Measurements from ENCODE around the gene PRM1.

Gene PRM1

GRCh38 chr16:11235703-11235991 is 45.5 kb downstream of the PRM1 start:
- no peak for DNase-seq
- H3K4me2 ChIP-seq (ENCODE audit: insufficient read depth, low read length): no peak overlapping the region

GRCh38 chr16:11234884-11235702 is 46.0 kb downstream of the PRM1 start:
- H3K9me3 ChIP-seq (ENCODE audit: insufficient read depth, low read length, severe bottlenecking): no peaks in the 10 kb centered on the region
- H3K27me3 ChIP-seq (ENCODE audit: insufficient read depth, low read length, poor library complexity): no peaks in the 10 kb centered on the region
- ATAC-seq (ENCODE audit: insufficient read depth, low read depth) (no peak), DNase-seq (no peak)
- no peaks in the 10 kb centered on the region for H4K20me1 ChIP-seq (ENCODE audit: insufficient read depth, low read length)
- TF ChIP-seq CTCF (IDR thresholded peaks at IDR 0.05; ENCODE audit: borderline replicate concordance, extremely low read depth, low read length, poor library complexity, severe bottlenecking) (no peak), EZH2 (IDR thresholded peaks at IDR 0.05; ENCODE audit: borderline replicate concordance, low read depth, low read length, severe bottlenecking) (no peak)
- H3K9ac ChIP-seq (ENCODE audit: low read depth, low read length): peak overlapping the region; percentile 62; the same call in 1 of the 2 replicates
- no peak overlapping the region for H3K4me2 ChIP-seq (ENCODE audit: insufficient read depth, low read length)
- H3K4me3 ChIP-seq (ENCODE audit: low read depth in 1 of 2, low read length in 2 of 2): no peak overlapping the region
- H3K79me2 ChIP-seq (ENCODE audit: insufficient read depth, low read length): peaks cover 11% of the 10 kb centered on the region
- peaks cover 88% of the 10 kb centered on the region for H3K4me1 ChIP-seq (ENCODE audit: insufficient read depth, low read length)
- H3K27ac ChIP-seq (ENCODE audit: low read length): peak overlapping the region; percentile 99
- no peaks in the 10 kb centered on the region for H3K36me3 ChIP-seq (ENCODE audit: insufficient read depth, low read length)
- H2AFZ ChIP-seq (ENCODE audit: low read depth, low read length): no peak overlapping the region

More at GRCh38 chr16:11235703-11235991, 45.5 kb downstream of the PRM1 start:
- H3K4me1 ChIP-seq (ENCODE audit: insufficient read depth, low read length): peaks cover 91% of the 10 kb centered on the region
- TF ChIP-seq CTCF (IDR thresholded peaks at IDR 0.05; ENCODE audit: borderline replicate concordance, extremely low read depth, low read length, poor library complexity, severe bottlenecking) (no peak), EZH2 (IDR thresholded peaks at IDR 0.05; ENCODE audit: borderline replicate concordance, low read depth, low read length, severe bottlenecking) (no peak)
- no peak overlapping the region for H2AFZ ChIP-seq (ENCODE audit: low read depth, low read length)
- ATAC-seq (ENCODE audit: insufficient read depth, low read depth): no peak
- no peaks in the 10 kb centered on the region for H3K27me3 ChIP-seq (ENCODE audit: insufficient read depth, low read length, poor library complexity)
- H3K4me3 ChIP-seq (ENCODE audit: low read depth in 1 of 2, low read length in 2 of 2): no peak overlapping the region
- H3K79me2 ChIP-seq (ENCODE audit: insufficient read depth, low read length): peaks cover 12% of the 10 kb centered on the region
- H3K36me3 ChIP-seq (ENCODE audit: insufficient read depth, low read length): no peaks in the 10 kb centered on the region
- no peaks in the 10 kb centered on the region for H3K9me3 ChIP-seq (ENCODE audit: insufficient read depth, low read length, severe bottlenecking)
- H3K27ac ChIP-seq (ENCODE audit: low read length): peak overlapping the region; percentile 99
- peak overlapping the region; percentile 16; the same call in 1 of the 2 replicates for H3K9ac ChIP-seq (ENCODE audit: low read depth, low read length)
- H4K20me1 ChIP-seq (ENCODE audit: insufficient read depth, low read length): no peaks in the 10 kb centered on the region

GRCh38 chr16:11233727-11234376 is 47.3 kb downstream of the PRM1 start:
- Histone ChIP-seq H3K27me3 (ENCODE audit: insufficient read depth, low read length, poor library complexity) (no peaks in the 10 kb centered on the region), H3K4me1 (ENCODE audit: insufficient read depth, low read length) (peaks cover 88% of the 10 kb centered on the region), H3K36me3 (ENCODE audit: insufficient read depth, low read length) (no peaks in the 10 kb centered on the region), H3K4me3 (ENCODE audit: low read depth in 1 of 2, low read length in 2 of 2) (no peak overlapping the region), H3K9me3 (ENCODE audit: insufficient read depth, low read length, severe bottlenecking) (no peaks in the 10 kb centered on the region), H4K20me1 (ENCODE audit: insufficient read depth, low read length) (no peaks in the 10 kb centered on the region), H2AFZ (ENCODE audit: low read depth, low read length) (no peak overlapping the region), H3K27ac (ENCODE audit: low read length) (peak overlapping the region; percentile 99), H3K79me2 (ENCODE audit: insufficient read depth, low read length) (peaks cover 6% of the 10 kb centered on the region; the same call in 1 of the 2 replicates), H3K4me2 (ENCODE audit: insufficient read depth, low read length) (peak overlapping the region; percentile 20), H3K9ac (ENCODE audit: low read depth, low read length) (peak overlapping the region; percentile 62)
- DNase-seq (peak; percentile 76), ATAC-seq (ENCODE audit: insufficient read depth, low read depth) (no peak)
- TF ChIP-seq EZH2 (IDR thresholded peaks at IDR 0.05; ENCODE audit: borderline replicate concordance, low read depth, low read length, severe bottlenecking) (no peak), CTCF (IDR thresholded peaks at IDR 0.05; ENCODE audit: borderline replicate concordance, extremely low read depth, low read length, poor library complexity, severe bottlenecking) (peak; percentile 37)
